C4-2B (cell line): ENCODE results near the gene LDB2.

Experiments
- H3K27ac ChIP-seq: fragments of 450-650 bp; 2 replicates; pipeline ENCODE4 v1.5.1; 2017
- CTCF ChIP-seq: fragments of 450-650 bp; conservative IDR thresholded peaks from 2 replicates; pipeline ENCODE4 v1.5.1; 2017; ENCODE audit warnings: mild to moderate bottlenecking
- ZFX ChIP-seq: fragments of 450-650 bp; IDR thresholded peaks from 2 replicates; pipeline ENCODE4 v1.6.1; 2017

LDB2 gene

GRCh38 chr4:16722416-16722815 is 176.0 kb downstream of the LDB2 start:
- H3K27ac ChIP-seq, result no peak overlapping the region
- TF ChIP-seq CTCF, result no peak
- no peak for TF ChIP-seq ZFX

GRCh38 chr4:16721613-16722291 is 176.7 kb downstream of the LDB2 start:
- no peak overlapping the region for H3K27ac ChIP-seq
- TF ChIP-seq ZFX, result no peak
- no peak for TF ChIP-seq CTCF

DNA sequence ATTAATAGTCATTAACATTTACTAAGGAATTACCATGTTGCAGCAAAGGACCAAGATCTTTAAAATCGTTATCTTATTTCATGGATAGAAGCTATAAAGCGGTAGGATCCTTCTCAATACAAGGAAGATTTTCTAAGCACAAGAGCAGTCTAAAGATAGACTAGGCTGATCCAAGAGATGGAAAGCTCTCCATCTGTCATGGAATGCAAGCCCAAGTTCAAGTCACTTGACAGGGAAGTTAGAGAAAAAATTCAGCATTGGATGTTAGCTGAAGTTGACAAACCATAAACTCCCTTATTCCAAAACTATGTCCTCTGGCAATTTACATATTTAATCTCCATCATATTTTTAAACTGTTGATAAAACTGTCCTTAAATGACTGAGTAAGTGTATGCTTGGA is 177.7 kb downstream of the LDB2 start:
- no peak overlapping the region for H3K27ac ChIP-seq
- TF ChIP-seq ZFX (no peak), CTCF (no peak)

DNA sequence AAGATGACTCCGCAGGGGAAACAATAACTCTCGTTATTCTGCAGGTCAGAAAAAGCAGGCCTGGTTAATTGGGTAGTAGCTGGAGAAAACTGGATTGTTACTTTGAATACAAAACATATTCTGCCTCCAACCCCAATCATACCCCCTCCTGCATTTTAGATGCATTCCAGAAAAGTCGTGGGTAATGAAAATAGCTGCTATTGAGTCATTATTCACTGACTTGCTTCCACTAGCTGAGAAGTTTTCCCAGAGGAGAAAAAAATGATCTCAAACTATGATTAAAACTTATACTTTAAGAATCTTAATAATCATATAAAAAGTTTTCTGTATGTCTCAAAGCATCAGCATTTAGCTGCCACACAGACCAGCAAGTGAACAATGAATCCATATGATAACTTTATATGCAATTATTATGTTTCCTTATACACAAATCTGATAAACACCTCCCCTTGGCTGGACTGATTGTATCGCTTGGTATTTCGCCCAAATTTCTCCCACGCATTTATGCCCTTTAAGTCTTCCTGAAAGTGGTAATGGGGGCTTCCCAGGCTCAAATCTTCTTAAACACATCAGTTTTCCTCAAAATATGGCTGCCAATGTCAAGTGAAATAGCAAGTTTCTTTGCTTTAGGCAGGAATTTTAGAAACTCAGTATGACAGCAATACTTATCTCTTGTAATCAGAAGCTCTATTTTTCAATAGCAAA is 181.0 kb downstream of the LDB2 start:
- TF ChIP-seq CTCF, result no peak
- no peak for TF ChIP-seq ZFX
- H3K27ac ChIP-seq, result no peak overlapping the region

- TF ChIP-seq ZFX (no peak), CTCF (no peak)
- H3K27ac ChIP-seq, result no peak overlapping the region
These were observed 183.0 kb downstream of the LDB2 start for GRCh38 chr4:16715482-16715881.

DNA sequence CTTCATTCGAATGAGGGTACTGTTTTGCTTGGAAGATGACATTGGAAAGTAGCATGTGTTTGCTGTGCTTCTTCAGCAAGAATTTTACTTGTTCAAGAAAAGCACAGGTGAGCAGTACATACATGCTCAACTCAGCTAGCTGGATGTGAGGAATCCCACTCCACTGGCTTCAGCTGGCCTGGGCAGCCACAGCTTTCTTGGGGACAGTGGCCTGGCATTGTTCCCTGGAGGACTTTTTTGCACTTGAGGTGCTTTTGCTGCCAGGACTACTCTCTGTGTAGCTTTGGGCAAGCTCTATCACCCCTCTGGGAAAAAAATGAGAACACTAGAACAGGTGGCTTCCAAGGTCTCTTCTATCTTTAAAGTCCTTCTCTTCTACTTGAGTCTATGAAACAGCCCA is 184.3 kb downstream of the LDB2 start:
- no peak for TF ChIP-seq ZFX
- H3K27ac ChIP-seq, result no peak overlapping the region

GRCh38 chr4:16713696-16714095 is 184.7 kb downstream of the LDB2 start:
- no peak overlapping the region for H3K27ac ChIP-seq
- no peak for TF ChIP-seq ZFX
- no peak for TF ChIP-seq CTCF

GRCh38 chr4:16713271-16713670 is 185.2 kb downstream of the LDB2 start:
- no peak overlapping the region for H3K27ac ChIP-seq
- no peak for TF ChIP-seq ZFX
- TF ChIP-seq CTCF, result no peak
